HFFc6 (cell line): ENCODE measurements around the gene CALN1. TPM values are rescaled to one million over a fixed set of nuclear protein-coding genes. Genes with fewer than 3 reads are reported as not detected.
"Not testable (repeated sequence)": the region's sequence is repeated elsewhere in the genome, so short reads cannot be mapped to it uniquely, and the experiment has no call there.

Experiments used
- DNase-seq: peaks from one replicate; pipeline ENCODE4 v3.0.0-alpha.2; 2018
- H3K27ac Mint-ChIP-seq: 2 replicates; pipeline ENCODE4 v1.8.0; 2020; ENCODE audit warnings: mild to moderate bottlenecking, mixed read lengths
- H3K27me3 Mint-ChIP-seq: 2 replicates; pipeline ENCODE4 v1.8.0; 2021; ENCODE audit warnings: mild to moderate bottlenecking, moderate library complexity, mixed read lengths; ENCODE audit not compliant: insufficient read depth
- H3K36me3 Mint-ChIP-seq: 2 replicates; pipeline ENCODE4 v1.8.0; 2021; ENCODE audit warnings: low read depth, mixed read lengths
- H3K4me1 Mint-ChIP-seq: 2 replicates; pipeline ENCODE4 v1.8.0; 2020; ENCODE audit warnings: low read depth, mixed read lengths
- H3K4me3 Mint-ChIP-seq: 2 replicates; pipeline ENCODE4 v1.8.0; 2020; ENCODE audit warnings: mild to moderate bottlenecking, moderate library complexity, mixed read lengths
- H3K9me3 Mint-ChIP-seq: 2 replicates; pipeline ENCODE4 v1.8.0; 2020; ENCODE audit warnings: mild to moderate bottlenecking, mixed read lengths
- total RNA-seq, 6 experiments: library from RNA; stranded (reverse); fragmentation: NEBNext Ultra II Directional; extraction: Animal tissue kit (Norgen Biotek cat#: 25700); gene quantifications; 2 replicates in 1 of 6; 3 replicates in 5 of 6; pipeline ENCODE4 v1.2.3, GENCODE V29; 2021
- TF ChIP-seq, protein P1 (sequence below): fragments of 200-600 bp; sonication (generic); IDR thresholded peaks from 2 replicates; pipeline ENCODE4 v1.5.0; 2021; ENCODE audit warnings: antibody characterized with exemption, mild to moderate bottlenecking

Gene CALN1
- total RNA-seq, 6 experiments from 2014 or later: not detected

GRCh38 chr7:72072901-72073300, 339.2 kb downstream of the CALN1 start:
- Mint-ChIP-seq H3K4me3 (no peak overlapping the region), H3K27me3 (no peaks in the 10 kb centered on the region; the same call in none of the 2 replicates), H3K9me3 (peaks cover 56% of the 10 kb centered on the region), H3K4me1 (no peaks in the 10 kb centered on the region), H3K27ac (no peak overlapping the region), H3K36me3 (no peaks in the 10 kb centered on the region)
- no peak for DNase-seq
- TF ChIP-seq, protein P1, sequence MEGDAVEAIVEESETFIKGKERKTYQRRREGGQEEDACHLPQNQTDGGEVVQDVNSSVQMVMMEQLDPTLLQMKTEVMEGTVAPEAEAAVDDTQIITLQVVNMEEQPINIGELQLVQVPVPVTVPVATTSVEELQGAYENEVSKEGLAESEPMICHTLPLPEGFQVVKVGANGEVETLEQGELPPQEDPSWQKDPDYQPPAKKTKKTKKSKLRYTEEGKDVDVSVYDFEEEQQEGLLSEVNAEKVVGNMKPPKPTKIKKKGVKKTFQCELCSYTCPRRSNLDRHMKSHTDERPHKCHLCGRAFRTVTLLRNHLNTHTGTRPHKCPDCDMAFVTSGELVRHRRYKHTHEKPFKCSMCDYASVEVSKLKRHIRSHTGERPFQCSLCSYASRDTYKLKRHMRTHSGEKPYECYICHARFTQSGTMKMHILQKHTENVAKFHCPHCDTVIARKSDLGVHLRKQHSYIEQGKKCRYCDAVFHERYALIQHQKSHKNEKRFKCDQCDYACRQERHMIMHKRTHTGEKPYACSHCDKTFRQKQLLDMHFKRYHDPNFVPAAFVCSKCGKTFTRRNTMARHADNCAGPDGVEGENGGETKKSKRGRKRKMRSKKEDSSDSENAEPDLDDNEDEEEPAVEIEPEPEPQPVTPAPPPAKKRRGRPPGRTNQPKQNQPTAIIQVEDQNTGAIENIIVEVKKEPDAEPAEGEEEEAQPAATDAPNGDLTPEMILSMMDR: no peak

- H3K27me3 Mint-ChIP-seq: no peaks in the 10 kb centered on the region; the same call in none of the 2 replicates
- no peak overlapping the region for H3K27ac Mint-ChIP-seq
- TF ChIP-seq, protein P1: no peak
- no peak overlapping the region for H3K4me3 Mint-ChIP-seq
- H3K4me1 Mint-ChIP-seq: no peaks in the 10 kb centered on the region
- no peak for DNase-seq
- no peaks in the 10 kb centered on the region for H3K36me3 Mint-ChIP-seq
- H3K9me3 Mint-ChIP-seq: peaks cover 44% of the 10 kb centered on the region
These were observed 342.9 kb downstream of the CALN1 start for GRCh38 chr7:72069263-72069662.

DNA sequence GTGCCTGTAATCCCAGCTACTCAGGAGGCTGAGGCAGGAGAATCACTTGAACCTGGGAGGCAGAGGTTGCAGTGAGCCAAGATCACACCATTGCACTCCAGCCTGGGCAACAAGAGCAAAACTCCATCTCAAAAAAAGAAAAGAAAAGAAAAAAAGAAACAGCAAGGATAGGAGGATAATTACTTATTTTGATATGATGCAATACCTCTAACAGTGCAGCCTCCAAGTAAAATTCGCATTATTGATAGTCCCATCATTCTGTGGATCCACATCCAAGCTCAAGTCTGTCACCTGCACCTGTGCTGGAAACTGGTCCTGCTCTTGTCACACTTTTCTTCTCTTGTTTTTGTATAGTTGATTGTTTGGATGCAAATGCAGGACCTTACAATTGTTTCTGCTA, 346.4 kb downstream of the CALN1 start:
- H3K4me3 Mint-ChIP-seq, H3K27me3 Mint-ChIP-seq, DNase-seq, H3K36me3 Mint-ChIP-seq, H3K4me1 Mint-ChIP-seq, H3K27ac Mint-ChIP-seq: not testable (repeated sequence)
- peaks cover 36% of the 10 kb centered on the region for H3K9me3 Mint-ChIP-seq

DNA sequence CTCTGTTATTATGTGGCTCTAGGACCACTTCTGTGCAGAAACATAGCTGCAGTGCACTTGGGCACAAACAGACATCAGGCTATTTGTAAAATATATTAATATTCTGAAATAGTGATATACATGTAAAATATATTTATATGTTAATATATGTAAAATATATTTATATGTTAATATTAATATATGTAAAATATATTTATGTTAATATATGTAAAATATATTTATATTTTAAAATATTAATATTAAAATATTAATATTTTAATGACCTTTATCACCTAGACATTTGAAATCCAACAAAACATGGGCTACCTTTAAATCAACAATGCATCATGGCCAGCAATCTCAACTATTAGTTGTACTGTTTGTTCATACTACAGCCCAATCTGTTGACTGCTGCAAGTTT, 347.2 kb downstream of the CALN1 start:
- Mint-ChIP-seq H3K9me3 (peaks cover 32% of the 10 kb centered on the region), H3K36me3 (no peaks in the 10 kb centered on the region), H3K27ac (no peak overlapping the region), H3K27me3 (no peaks in the 10 kb centered on the region), H3K4me1 (no peaks in the 10 kb centered on the region), H3K4me3 (no peak overlapping the region)
- DNase-seq: no peak
- TF ChIP-seq, protein P1: no peak

DNA sequence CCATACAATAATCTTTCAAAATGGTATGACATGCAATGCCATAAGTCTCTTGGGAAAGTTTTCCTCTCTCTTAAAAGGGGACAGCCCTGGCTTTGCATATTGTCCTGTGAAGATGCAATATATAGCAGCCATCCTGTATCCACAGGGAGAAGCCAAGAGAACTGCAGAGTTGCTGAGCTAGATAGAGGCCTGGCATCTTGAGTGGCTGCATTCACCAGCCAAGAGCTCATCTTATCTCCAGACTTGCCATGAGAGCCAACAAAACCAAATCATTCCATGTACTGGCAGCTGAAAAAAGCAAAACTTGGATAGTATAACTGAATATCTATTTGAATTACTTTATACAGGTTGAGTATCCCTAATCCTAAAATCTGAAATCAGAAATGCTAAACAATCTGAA, 348.8 kb downstream of the CALN1 start:
- no peak for DNase-seq
- H3K4me3 Mint-ChIP-seq: no peak overlapping the region
- no peaks in the 10 kb centered on the region for H3K36me3 Mint-ChIP-seq
- H3K27ac Mint-ChIP-seq: no peak overlapping the region
- TF ChIP-seq, protein P1: no peak
- H3K27me3 Mint-ChIP-seq: no peaks in the 10 kb centered on the region
- H3K4me1 Mint-ChIP-seq: no peaks in the 10 kb centered on the region
- peaks cover 23% of the 10 kb centered on the region for H3K9me3 Mint-ChIP-seq

GRCh38 chr7:72062666-72063065, 349.5 kb downstream of the CALN1 start:
- Mint-ChIP-seq H3K4me1 (no peaks in the 10 kb centered on the region), H3K4me3 (no peak overlapping the region), H3K27me3 (no peaks in the 10 kb centered on the region), H3K36me3 (no peaks in the 10 kb centered on the region), H3K9me3 (peaks cover 25% of the 10 kb centered on the region), H3K27ac (no peak overlapping the region)
- TF ChIP-seq, protein P1: no peak
- DNase-seq: no peak
